Stimulated activated CD4-positive, alpha-beta T cell treated with anti-CD3 and anti-CD28 coated beads, Interleukin-1b, Interleukin-23, amount 100 ng/mL, for 24 hours (primary cell): ENCODE data around the gene CNTNAP1.

Source experiments
- DNase-seq, 4 experiments: peaks; one replicate each; pipeline ENCODE4 v3.0.0-alpha.2; 2020; ENCODE audit warnings: low read depth in 4 of 4, low spot score in 1 of 4

CNTNAP1 gene

DNA sequence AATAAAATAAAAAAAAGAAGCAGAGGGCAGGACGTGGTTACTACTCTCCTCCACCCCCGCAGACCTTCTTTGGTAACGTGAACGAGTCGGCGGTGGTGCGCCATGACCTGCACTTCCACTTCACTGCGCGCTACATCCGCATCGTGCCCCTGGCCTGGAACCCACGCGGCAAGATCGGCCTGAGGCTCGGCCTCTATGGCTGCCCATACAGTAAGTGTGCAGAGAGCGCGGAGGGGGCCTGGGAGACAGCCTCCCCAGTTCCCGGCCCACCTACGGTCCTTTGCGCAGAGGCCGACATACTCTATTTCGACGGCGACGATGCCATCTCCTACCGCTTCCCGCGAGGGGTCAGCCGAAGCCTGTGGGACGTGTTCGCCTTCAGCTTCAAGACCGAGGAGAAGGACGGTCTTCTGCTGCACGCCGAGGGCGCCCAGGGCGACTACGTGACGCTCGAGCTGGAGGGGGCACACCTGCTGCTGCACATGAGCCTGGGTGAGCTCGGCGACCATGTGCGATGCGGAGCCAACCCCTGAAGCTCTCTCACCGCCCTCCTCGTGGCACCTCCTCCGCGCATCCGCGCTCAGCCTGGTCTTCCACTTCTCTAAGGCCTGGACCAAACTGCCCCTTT, 2.7 kb downstream of the CNTNAP1 start:
- DNase-seq = no peak

DNA sequence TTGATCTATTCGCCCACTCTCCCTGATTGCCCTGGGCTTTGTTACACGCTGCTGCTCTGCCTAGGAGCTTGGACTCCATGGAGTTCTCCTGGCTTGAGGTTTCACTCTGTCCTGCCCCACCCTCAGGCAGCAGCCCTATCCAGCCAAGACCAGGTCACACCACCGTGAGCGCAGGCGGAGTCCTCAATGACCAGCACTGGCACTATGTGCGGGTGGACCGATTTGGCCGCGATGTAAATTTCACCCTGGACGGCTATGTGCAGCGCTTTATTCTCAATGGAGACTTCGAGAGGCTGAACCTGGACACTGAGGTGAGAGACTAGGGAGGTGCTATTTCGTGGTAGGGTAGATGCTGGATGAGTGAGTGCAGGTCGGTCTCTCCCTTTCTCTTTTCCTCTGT, 3.5 kb downstream of the CNTNAP1 start:
- DNase-seq = no peak

DNA sequence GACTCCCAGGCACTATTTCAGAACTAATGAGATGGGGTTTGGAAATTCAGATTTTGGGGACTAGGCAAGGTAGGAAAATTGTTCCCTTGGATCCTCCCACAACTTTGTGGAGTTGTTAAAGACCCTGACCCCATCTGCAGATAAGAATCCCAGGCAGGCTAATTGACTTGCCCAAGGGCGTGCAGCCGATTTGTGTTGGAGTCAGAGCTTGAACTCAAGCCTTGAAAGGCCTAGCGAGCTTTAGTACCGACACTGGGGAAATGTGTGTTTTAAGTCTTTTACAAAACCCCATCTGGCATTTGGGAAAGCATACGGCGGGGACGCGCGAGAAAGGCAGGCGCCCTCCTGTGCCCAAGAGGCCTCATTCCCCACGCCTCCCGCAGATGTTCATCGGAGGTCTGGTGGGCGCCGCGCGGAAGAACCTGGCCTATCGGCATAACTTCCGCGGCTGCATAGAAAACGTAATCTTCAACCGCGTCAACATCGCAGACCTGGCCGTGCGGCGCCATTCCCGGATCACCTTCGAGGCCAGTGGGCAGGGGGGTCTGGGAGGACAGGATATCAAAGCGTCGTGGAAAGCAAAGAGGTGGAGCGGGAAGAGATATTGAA, 4.3 kb downstream of the CNTNAP1 start:
- DNase-seq = no peak

DNA sequence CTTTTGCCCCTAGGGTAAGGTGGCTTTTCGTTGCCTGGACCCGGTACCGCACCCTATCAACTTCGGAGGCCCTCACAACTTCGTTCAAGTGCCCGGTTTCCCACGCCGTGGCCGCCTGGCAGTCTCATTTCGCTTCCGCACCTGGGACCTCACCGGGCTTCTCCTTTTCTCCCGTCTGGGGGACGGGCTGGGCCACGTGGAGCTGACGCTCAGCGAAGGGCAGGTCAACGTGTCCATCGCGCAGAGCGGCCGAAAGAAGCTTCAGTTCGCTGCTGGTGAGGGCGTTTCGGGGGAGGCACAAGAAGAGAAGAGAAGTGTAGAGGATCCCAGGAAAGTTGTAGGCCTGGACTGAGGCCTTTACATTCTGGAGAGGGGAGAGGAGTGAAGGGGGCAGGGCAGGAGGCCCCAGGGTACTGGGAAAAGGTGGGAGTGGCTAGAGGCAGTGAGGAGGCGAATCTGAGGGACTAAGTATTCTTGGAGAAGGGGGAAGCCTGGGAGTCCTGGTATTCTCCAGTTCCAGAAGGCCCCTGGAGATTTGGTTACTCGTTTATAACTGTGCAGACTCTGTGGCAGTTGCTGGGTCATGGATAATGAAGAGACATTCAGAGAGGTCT, 5.5 kb downstream of the CNTNAP1 start:
- no peak for DNase-seq

DNA sequence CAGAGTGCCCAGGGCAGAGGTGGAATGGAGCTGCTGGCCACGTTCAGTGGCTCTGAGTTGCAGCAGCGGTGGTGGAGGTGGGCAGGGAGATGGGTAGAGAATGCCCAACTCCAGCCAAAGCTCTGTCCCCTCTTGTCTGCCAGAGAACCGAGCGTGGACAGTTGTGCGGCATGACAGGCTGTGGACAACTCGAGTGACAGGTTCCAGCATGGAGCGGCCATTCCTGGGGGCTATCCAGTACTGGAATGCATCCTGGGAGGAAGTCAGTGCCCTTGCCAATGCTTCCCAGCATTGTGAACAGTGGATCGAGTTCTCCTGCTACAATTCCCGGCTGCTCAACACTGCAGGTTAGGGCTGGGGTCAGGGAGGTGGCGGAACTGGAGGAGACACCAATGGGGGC, 8.3 kb downstream of the CNTNAP1 start:
- DNase-seq = no peak

DNA sequence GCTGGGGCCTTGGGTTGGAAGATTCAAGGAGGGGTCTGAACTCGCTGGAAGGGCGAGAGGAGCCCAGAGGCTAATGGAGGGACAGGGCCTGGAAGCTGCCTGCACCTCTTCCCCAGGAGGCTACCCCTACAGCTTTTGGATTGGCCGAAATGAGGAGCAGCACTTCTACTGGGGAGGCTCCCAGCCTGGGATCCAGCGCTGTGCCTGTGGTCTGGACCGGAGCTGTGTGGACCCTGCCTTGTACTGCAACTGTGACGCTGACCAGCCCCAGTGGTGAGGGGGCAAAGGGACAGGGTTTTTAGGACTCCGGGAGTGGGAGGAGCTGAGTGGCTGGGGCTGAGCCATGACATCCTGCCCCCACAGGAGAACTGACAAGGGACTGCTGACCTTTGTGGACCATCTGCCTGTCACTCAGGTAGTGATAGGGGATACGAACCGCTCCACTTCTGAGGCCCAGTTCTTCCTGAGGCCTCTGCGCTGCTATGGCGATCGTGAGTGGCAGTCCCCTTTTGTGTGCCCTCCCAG, 8.8 kb downstream of the CNTNAP1 start:
- no peak for DNase-seq

DNA sequence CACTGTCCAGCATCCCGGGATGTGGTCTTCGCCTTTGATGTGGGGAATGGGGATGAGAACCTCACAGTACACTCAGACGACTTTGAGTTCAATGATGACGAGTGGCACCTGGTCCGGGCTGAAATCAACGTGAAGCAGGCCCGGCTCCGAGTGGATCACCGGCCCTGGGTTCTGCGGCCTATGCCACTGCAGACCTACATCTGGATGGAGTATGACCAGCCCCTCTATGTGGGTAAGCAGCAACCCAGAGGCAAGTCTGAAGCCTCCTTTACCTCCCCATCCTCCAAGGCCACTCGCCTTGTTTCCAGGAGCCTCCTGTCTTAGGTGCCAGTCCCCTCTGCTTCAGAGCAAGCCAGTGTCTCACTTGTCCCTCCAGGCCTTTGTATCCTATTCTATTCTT, 10.2 kb downstream of the CNTNAP1 start:
- no peak for DNase-seq

DNA sequence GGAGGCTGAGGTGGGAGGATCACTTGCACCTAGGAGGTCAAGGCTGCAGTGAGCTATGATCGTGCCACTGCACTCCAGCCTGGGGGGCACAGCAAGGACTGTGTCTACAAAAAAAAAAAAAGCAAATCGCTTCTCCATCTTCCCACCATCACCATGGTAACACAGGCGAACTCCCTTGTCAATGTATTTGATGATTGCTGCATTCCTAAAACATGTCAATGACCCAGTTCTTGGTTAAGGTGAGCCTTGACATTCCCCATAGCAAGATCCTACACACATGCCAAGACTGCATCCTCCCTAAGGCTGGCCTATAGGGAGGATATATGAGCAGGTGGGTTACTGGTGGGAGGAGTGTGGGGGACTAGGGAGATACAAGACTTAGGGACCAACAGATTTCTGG, 12.2 kb downstream of the CNTNAP1 start:
- DNase-seq = no peak

DNA sequence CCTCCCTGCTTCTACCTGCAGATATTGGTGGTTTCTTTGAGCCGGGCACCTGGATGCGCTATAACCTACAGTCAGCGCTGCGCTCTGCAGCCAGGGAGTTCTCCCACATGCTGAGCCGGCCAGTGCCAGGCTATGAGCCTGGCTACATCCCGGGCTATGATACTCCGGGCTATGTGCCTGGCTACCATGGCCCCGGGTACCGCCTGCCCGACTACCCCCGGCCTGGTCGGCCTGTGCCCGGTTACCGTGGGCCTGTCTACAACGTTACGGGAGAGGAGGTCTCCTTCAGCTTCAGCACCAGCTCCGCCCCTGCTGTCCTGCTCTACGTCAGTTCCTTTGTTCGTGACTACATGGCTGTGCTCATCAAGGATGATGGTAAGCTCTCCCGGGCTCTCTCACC, 13.2 kb downstream of the CNTNAP1 start:
- DNase-seq = no peak

DNA sequence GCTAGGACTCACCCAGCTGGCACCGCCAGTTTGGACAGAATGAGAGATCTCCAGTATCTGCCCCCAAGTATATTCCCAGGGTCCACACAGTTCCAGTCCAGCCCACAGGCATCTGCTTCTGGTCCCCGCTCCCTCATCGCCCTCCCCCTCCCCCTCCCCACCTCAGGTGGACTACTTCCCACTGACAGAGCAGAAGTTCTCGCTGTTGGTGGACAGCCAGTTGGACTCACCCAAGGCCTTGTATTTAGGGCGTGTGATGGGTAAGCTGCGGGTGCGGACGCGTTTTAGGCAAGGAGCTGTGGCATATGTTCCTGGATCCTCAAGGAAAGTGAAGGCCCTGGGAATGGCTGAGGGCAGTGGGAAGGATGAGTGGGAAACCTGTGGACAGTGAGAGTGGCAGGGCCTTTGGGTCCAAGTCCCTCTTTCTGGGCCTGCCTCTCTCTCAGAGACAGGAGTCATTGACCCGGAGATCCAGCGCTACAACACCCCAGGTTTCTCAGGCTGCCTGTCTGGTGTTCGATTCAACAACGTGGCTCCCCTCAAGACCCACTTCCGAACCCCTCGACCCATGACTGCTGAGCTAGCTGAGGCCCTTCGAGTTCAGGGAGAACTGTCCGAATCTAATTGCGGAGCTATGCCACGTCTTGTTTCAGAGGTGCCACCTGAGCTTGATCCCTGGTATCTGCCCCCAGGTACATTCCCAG, 14.9 kb downstream of the CNTNAP1 start:
- DNase-seq = no peak

DNA sequence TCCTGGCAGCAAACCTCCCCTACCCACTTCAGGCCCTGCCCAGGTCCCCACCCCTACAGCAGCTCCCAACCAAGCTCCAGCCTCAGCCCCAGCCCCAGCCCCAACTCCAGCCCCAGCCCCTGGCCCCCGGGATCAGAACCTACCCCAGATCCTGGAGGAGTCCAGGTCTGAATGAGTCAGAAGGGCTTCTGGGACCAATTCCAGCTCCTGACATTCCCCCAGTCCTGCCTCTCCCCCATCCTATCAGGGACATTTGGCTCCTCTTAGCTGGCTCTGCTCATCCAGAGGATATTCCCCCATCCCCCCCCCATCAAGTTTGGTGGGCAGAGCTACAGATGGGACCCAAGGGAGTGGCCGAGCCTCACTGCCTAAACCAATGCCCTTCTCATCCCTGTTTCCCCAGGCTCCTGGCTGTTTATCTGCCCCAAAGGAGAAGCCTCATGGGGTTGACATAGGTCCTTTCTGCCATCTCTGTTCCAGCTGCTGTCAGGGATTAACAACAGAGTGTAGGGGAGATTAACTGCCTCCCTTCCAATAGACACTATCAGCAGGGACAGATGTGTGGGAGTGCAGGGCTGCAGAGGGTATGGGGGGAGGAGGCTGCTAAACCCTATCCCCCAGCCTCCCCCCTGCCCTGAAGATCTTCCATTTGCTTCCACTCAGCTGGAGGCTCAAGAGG, 16.5 kb downstream of the CNTNAP1 start:
- no peak for DNase-seq

DNA sequence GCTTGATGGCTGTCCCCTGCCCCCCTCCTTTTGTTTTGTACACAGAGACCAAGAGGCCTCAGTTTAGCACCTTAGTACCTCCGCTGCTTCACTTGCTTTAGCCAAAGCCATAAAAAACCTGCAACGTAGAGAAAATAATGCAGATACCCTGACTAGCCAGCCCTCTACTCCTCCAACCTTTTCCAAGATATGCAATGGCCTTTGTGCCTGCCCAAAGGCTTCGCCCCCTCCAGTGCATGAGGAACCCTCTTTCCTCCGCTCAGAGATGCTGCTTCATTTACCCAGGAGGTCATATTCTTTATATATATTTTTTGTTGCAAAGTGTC, 17.0 kb downstream of the CNTNAP1 start:
- DNase-seq = no peak

DNA sequence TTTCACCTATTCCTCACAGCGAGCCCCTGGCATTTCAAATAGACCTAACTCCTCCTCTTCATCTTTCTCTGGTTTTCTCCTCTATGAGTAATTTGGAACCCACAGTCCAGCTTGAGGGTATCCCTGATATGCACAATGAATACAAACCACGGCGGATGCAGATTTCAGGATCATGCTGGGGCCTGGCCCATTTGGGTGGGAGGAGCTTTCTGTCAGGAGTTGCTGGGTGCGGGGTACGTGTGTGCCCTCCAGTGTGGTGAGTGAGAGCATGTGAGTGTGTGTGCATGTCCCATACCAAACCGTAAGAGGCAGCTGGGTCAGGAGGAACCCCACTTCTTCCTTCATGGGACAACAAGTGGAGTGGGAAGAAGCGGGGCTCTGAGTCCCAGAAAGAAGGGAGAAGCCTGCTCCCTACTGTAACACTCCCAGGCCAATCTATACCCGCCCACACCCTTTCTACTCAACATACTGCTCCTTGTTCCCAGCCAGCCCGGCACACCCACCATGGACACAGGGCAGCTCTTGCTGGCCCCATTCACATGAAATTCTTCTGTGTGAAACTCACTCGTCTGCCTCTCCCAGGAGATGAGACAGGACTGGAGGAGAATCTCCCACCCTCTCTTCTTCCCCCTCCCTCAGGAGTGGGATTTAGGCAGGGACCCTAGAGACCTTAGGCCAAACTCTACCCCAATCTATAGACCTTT, 18.4 kb downstream of the CNTNAP1 start:
- DNase-seq = no peak

DNA sequence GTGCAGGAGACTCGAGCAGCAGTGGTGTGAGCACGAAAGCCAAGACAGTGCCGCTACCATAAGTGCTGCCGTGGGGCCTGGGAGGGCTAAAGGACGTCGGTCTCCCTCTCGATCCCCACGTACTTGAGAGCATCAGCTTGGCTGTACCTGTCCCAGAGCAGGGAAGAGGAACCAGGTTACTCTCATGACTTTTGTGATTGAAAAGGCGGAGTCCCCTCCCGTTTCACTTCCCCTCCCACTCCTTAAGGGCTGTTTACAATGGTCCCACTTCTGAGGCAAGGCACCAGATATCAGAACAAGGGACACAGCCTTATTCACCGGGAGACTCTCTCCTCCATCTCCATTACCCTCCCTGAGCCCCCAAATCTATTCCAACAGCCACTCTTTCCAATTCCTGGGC, 20.1 kb downstream of the CNTNAP1 start:
- no peak for DNase-seq

DNA sequence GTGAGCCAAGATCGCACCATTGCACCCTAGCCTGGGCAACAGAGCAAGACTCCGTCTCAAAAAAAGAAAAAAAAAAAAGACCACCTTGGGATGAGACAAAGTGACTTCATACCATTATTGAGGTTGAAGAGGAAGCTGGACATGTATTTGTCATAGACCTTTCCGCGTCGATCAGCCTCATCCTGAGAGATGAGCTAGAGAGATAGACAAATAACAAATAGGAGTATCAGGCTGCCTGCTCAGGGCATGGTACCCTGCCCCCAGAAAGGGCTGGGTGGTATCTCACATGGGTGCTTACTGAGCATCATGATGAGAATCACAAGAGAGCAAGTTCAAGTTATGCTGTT, 22.1 kb downstream of the CNTNAP1 start:
- DNase-seq = no peak

DNA sequence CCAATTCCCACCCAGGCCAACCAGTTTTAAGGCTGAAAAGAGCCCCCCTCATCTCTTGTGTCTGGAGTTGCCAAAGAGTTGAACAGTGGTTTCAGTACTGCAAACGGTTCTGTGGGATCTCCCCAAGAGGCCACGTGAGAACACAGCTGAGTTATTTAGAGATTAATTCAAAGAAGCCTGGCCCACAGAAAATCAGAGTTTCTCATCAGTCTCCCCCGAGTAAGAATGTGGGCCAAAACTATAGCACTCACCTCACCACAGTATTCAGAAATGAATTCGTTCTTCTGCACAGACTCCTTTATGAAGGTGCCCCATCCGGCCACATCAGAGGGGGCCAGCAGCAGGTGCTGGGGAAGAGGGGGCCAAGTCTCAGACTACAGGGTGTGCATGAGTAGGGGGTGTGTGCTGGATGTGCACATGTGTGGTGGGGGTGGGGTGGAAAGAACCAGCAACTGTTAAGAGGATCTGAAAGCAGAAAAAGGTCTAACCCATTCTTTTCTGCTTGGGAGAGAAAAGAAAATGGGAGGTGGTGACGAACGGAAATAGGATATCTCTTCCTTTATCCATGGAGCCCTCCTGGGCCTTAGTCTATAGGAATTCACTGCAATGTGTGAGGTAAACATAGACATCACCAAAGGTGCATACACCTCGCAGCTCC, 22.6 kb downstream of the CNTNAP1 start:
- DNase-seq = peak in 1 of 4 experiments; percentile 48

DNA sequence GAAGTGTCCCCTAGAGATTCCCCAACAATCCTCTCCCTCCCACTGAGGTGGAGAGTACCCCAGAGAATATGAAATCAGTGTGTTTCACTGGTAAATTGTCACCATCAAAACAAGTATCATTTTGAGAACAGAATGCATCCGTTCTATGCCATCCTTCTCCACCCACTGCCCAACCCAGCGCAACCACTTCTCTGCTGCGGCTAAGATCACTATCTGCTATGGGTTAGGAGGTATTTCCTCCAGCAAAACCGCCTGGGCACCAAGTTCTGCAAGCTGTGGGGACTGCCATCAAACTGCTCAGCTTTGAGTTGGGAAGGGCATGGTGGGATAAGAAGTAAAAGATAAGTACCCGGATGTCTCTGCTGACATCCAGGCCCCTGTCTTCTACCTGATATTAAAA, 24.4 kb downstream of the CNTNAP1 start:
- peak in 1 of 4 experiments; percentile 28 for DNase-seq

DNA sequence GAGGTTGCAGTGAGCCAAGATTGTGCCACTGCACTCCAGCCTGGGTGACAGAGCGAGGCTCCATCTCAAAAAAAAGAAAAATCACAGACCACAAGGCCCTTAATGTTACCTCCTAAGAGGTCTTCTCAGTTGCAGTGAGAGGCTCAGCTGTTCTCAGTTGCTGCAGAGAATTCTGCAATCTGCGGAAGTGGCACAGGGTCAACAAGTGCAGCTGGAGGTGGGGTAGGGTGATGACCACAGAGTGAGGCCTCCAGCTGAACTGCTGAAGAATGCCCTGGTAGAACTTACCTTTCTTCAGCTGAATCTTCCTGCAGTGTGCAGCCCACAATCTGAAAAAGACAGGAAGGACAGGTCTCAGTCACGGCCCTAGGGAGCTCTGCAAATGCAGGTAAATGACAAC, 26.3 kb downstream of the CNTNAP1 start:
- DNase-seq = no peak

DNA sequence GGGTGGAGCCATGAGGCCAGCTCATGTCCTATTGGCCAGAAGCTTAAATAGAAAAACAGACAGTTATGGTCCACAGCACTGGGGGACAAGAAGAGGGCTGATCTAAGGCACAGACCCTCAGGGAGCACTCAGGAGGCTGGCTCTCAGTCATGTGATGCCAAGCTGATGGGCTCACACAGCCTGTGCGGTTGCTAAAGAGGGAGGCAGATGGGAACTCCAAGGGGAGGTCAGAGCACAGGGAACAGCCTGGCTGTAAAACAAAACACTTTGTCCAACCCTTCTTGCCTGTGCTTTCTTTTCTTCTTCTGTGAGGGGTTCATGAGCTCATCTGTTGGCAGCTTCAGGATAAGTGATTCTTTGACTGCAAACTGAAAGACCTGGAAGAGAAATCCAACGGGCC, 27.2 kb downstream of the CNTNAP1 start:
- no peak for DNase-seq

DNA sequence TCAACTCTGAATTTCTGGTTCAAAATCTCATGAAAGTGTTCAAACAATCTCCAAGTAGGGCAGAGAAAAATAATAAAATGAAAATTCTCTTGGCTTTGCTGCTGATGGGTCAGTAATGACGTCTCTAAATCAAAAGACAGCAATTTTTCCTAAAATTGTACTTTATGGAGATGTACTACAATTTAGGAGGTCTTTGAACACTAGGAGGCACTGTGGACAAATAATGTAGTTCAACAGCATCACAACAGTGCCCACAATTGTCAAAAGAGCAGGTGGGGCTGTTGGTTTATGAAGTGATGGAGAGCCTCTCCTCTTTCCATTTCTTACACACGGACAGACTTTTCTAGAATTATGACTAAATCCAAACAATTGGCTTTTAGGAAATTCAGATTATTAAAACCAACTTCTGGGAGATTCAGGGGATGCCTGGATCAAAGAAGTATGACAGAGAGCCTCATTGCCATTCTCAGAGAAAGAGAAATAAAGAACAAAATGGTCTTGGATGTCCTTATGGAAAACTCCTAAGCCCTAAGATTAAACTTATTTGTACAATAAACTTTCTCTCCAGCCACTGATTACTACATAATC, 38.8 kb downstream of the CNTNAP1 start:
- no peak for DNase-seq
